ENCODE measurements around the gene MYH4.

Gene MYH4

GRCh38 chr17:10421211-10421610 is 48.1 kb downstream of the MYH4 start:
- DNase-seq: no peak

GRCh38 chr17:10420811-10421210 is 48.5 kb downstream of the MYH4 start:
- DNase-seq: no peak

- DNase-seq: no peak
Observed at GRCh38 chr17:10417431-10417830, 51.9 kb downstream of the MYH4 start.

GRCh38 chr17:10415161-10415560 is 54.2 kb downstream of the MYH4 start:
- no peak for DNase-seq

GRCh38 chr17:10403589-10403988 is 65.8 kb downstream of the MYH4 start:
- no peak for DNase-seq

- DNase-seq: no peak
Observed at GRCh38 chr17:10398352-10398751, 71.0 kb downstream of the MYH4 start.

GRCh38 chr17:10396524-10397163 is 72.7 kb downstream of the MYH4 start:
- DNase-seq: no peak

GRCh38 chr17:10394201-10394887 is 75.0 kb downstream of the MYH4 start:
- no peak for DNase-seq
